GM21360 (cell line): ENCODE measurements around the gene C14orf180.
"Not testable (repeated sequence)": the region's sequence is repeated elsewhere in the genome, so short reads cannot be mapped to it uniquely, and the experiment has no call there.

Experiments
- ATAC-seq: cut with Tn5 transposase; IDR thresholded peaks from one replicate; pipeline ENCODE4 v1.9.1; 2021; ENCODE audit warnings: mild to moderate bottlenecking, moderate library complexity; ENCODE audit not compliant: unreplicated experiment

Gene C14orf180

DNA sequence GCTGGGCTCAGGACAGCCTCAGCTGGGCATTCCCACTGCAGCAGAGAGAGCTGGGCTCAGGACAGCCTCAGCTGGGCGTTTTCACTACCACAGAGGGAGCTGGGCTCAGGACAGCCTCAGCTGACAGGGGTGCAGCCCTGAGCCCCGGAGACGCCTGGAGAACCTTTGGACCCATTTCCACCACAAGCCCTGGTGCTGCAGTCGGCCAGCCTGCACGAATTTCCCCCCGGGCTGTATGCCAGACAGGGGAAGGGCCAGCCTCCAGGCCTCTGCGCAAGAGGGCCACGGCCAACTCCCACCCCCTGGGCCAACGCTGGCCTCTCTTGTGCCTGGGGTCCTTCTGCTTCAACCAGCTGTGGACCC, 2.6 kb upstream of the C14orf180 start:
- ATAC-seq = no peak

- no peak for ATAC-seq
Observed at GRCh38 chr14:104577426-104577825, 2.1 kb upstream of the C14orf180 start.

- ATAC-seq = no peak
Observed at GRCh38 chr14:104577847-104578301, 1.7 kb upstream of the C14orf180 start.

GRCh38 chr14:104578321-104578720, 1.2 kb upstream of the C14orf180 start:
- ATAC-seq = no peak

GRCh38 chr14:104579939-104580338, 375 bp downstream of the C14orf180 start:
- ATAC-seq = not testable (repeated sequence)

GRCh38 chr14:104580961-104581360, 1.4 kb downstream of the C14orf180 start:
- ATAC-seq = no peak

DNA sequence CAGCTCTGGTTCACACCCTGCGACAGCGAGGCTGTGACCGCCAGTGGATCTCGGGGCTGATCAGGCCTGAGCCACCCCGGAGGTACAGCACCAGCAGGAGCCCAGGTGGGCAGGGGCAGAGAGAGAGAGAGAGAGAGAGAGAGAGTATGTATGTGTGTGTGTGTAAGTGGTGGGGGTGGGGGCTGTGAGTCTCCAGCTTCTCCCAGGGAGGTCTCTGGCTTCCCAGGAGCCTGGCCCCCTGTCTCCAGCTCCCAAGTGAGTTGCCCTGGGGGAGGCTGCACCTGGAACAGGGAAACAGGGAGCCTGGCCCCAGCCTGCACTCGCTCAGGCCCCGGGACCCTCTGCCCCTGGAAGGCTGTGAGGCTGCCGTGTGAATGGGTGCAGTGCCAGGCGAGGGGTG, 2.0 kb downstream of the C14orf180 start:
- no peak for ATAC-seq

GRCh38 chr14:104582005-104582404, 2.4 kb downstream of the C14orf180 start:
- ATAC-seq = no peak

- no peak for ATAC-seq
Observed at GRCh38 chr14:104582662-104583061, 3.1 kb downstream of the C14orf180 start.

DNA sequence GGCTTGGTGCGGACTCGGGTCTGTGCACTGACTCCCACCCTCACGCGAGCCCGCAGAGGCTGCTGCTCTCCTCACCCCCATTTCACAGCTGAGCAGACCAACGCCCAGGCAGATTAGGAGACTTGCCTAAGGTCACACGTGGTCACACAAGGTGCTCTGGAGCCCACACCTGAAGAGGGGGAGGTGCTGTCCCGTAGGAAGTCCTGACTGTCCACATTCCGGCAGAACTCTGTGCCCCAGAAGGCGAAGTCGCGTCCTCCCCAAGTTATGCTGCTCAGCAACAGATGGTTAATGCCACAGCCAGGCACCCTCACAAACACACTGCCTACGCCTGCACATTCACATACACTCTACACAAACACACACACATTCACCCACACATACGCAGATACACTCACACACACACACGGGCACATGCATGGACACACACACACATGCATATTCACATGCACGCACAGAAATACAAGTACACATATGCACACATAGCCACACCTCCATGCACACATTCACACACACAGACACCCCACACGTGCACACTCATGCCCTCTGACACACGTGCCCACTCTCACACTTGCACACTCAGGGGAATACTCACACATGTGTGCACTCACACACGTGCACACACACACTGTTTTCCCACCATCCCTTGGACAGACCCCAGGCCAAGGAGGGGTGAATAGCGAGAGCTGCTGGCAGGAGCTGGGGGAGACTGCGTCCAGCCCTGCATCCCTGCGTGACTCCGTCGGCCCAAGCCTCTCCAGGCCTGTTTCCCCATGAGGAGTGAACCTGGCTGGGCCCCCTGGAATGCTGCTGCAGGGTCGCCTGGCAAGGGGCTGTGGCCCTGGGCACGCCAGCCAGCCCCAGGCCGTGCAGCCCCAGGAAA, 4.1 kb downstream of the C14orf180 start:
- ATAC-seq = no peak

DNA sequence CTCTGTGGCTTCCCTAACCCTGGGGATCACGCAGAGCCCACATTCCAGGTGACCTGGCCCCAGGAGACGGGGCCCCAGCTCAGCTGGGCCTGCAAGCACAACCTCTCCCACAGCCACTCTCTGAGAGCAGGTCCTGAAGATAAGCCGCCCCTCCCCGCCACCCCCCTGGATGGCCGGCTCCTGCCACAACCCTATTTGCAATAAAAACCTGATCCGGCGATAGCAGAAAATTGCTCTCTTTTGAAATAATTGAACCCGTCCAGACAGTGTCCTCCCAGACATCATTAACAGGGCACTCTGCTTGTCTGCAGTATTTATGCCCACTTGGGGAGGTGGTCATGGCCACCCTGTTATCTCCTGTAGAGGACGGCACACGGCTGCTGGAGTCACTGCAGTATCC, 5.0 kb downstream of the C14orf180 start:
- ATAC-seq = no peak

GRCh38 chr14:104585966-104586697, 6.6 kb downstream of the C14orf180 start:
- no peak for ATAC-seq

- no peak for ATAC-seq
Observed at GRCh38 chr14:104586832-104587620, 7.5 kb downstream of the C14orf180 start.

DNA sequence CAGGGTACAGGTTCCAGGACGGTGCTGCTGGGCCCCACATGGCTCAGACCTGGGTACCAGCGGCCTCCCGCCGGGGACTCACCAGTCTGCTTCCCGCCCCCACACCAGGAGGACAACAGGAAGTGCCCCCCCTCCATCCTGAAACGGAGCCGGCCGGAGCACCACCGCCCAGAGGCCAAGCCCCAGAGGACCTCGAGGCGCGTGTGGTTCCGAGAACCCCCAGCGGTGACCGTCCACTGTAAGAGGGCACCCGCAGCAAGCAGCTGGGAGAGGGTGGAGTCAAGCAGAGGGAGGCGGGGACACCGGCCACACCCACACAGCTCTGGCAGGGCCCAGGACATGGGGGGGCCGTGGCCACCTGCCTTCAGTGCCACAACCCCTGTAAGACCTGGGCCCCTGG, 8.1 kb downstream of the C14orf180 start:
- no peak for ATAC-seq

GRCh38 chr14:104588066-104588857, 8.7 kb downstream of the C14orf180 start:
- no peak for ATAC-seq

DNA sequence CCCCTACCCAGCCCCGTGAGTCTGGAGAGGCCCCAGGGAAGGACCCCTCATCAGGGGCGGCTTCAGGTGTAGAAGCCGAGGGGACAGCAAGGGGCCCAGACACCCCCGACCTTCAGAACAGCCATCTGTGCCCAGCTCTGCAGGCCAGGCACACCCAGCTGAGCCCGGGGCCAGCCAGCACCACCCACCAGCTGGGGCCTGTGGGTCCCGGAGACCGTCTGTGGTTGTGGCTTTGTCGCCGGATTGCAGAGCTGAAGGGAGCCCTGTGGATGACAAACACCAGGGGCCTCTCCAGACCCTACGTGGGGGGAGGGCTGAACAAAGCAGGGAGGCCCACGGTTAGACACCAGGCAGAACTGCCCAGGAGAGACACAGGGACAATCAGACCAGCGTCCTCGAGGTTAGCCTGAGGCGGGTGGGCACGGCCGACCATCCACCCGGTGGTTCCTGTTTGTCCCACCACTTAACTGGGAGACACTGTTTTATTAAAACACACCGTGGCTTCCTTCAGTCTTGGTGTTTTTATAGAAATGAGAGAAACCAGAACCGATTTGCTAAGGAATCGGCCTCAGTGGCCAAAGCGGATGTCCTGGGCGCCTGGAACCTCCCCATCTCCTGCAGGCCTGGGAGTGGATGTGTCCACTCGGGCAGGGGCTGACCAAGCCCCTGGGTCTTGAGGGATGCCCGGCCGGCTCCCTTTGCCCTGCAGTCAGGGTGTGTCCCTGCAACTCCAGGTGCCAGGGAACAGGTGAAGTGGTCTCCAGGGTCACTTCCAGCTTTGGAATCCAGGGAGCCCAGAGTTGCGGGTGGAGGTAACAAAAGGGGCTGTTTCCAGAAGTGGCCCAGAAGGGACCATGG, 10.0 kb downstream of the C14orf180 start:
- ATAC-seq = no peak

GRCh38 chr14:104590240-104590965, 10.8 kb downstream of the C14orf180 start:
- ATAC-seq = no peak

DNA sequence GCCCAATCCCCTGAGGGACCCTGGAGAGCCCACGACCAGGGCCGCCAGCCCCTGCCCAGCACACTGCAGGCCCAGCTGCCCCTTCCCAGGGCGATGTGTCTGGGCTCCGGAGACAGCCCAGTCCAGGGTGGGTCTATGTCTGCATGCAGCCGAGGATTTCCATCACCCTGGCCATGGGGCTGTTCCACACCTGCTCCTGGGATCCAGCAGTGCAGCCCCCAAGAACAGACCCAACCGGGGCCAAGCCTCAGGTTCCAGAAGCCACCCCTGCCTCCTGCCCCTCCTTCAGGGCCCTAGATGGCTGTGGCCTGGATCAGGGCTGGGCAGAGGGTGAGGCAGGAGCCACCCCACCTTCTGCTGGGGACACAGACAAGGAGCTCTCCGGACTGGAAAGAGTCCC, 11.5 kb downstream of the C14orf180 start:
- no peak for ATAC-seq
